HCT116 (cell line): ENCODE measurements around the gene ZNF579. TPM values are rescaled to one million over a fixed set of nuclear protein-coding genes. Genes with fewer than 3 reads are reported as not detected.

ENCODE experiments used
- ATAC-seq: fragments of 200-7000 bp; cut with Tn5 transposase; 2 replicates; pipeline ENCODE4 v1.9.1; 2020; ENCODE audit warnings: mild to moderate bottlenecking, moderate library complexity
- BruUV-seq: library from RNA; stranded (reverse); fragments of 400-500 nt; replicated peaks from 2 replicates; lab custom pipeline; 2021; lab: Mats Ljungman, UMichigan
- CTCF ChIA-PET: fragments of 300-600 bp; sonication (Branson Sonifier 250); formaldehyde crosslinking; loops from one replicate; lab custom pipeline; 2021; ENCODE audit warnings: antibody characterized with exemption; lab: Charles Lee
- POLR2A ChIA-PET: fragments of 300-600, 350-600 bp; sonication (Branson Sonifier 250); formaldehyde crosslinking; loops from one replicate; lab custom pipeline; 2021; ENCODE audit warnings: antibody characterized with exemption; lab: Charles Lee
- RAD21 ChIA-PET, 2 experiments: fragments of 300-600 bp; sonication (Branson Sonifier 250); formaldehyde crosslinking; loops; one replicate each; lab custom pipeline; 2023; ENCODE audit warnings: low total read pairs in 2 of 2; ENCODE audit not compliant: uncharacterized antibody in 2 of 2, unreplicated experiment in 2 of 2, low non-redundant PET in 1 of 2; lab: Charles Lee
- DNase-seq: peaks from one replicate; pipeline ENCODE4 v3.0.0-alpha.2; 2010; ENCODE audit warnings: low read depth, low spot score
- H2AFZ ChIP-seq: fragments of 200-600 bp; shearing (Covaris generic), sonication (generic); 2 replicates; pipeline ENCODE4 v1.6.1; 2017; ENCODE audit warnings: low read depth, mixed run types, mixed read lengths, antibody characterized with exemption, low read length; ENCODE audit not compliant: poor library complexity, severe bottlenecking
- H3K27ac ChIP-seq: 2 replicates; pipeline ENCODE4 v1.5.1; 2012; ENCODE audit warnings: low read depth, low read length
- H3K27me3 ChIP-seq: fragments of 200-600 bp; sonication (generic); 2 replicates; pipeline ENCODE4 v1.6.1; 2016; ENCODE audit warnings: mixed run types, low read length, mixed read lengths; ENCODE audit not compliant: insufficient read depth
- H3K36me3 ChIP-seq, 2 experiments: fragments of 200-500 bp in 1 of 2; fragments of 200-600 bp in 1 of 2; sonication (Bioruptor generic) in 1 of 2; sonication (generic) in 1 of 2; 2 replicates each; pipeline versions ENCODE4 v1.5.1 to v1.6.1; 2014 to 2016; ENCODE audit warnings: low read length in 2 of 2, inconsistent platforms in 1 of 2, mixed read lengths in 1 of 2, mixed run types in 1 of 2; ENCODE audit not compliant: insufficient read depth in 2 of 2, control insufficient read depth in 1 of 2
- H3K4me1 ChIP-seq, 2 experiments: fragments of 200-600 bp in 1 of 2; sonication (generic) in 1 of 2; 2 replicates each; pipeline versions ENCODE4 v1.5.1 to v1.6.1; 2012 to 2017; ENCODE audit warnings: low read length in 2 of 2, inconsistent platforms in 1 of 2, mild to moderate bottlenecking in 1 of 2, mixed read lengths in 1 of 2, mixed run types in 1 of 2, moderate library complexity in 1 of 2; ENCODE audit not compliant: insufficient read depth in 2 of 2, control insufficient read depth in 1 of 2
- H3K4me2 ChIP-seq: fragments of 200-600 bp; sonication (generic); 2 replicates; pipeline ENCODE4 v1.6.1; 2017; ENCODE audit warnings: mixed run types, low read length, mixed read lengths
- H3K4me3 ChIP-seq, 2 experiments: fragments of 200-600 bp in 1 of 2; sonication (generic) in 1 of 2; replicated peaks in 1 of 2; 2 replicates each; pipeline ENCODE4 v1.5.1; 2011 to 2016; ENCODE audit warnings: low read length in 2 of 2, control low read depth in 1 of 2, low read depth in 1 of 2, mild to moderate bottlenecking in 1 of 2, mixed read lengths in 1 of 2, mixed run types in 1 of 2
- H3K79me2 ChIP-seq: fragments of 200-600 bp; sonication (generic); 2 replicates; pipeline ENCODE4 v1.6.1; 2017; ENCODE audit warnings: mild to moderate bottlenecking, mixed run types, low read length, moderate library complexity, mixed read lengths; ENCODE audit not compliant: insufficient read depth
- H3K9ac ChIP-seq: fragments of 200-600 bp; sonication (generic); 2 replicates; pipeline ENCODE4 v1.6.1; 2016; ENCODE audit warnings: low read length, mixed read lengths
- H3K9me2 ChIP-seq: fragments of 200-600 bp; sonication (generic), shearing (Covaris generic); 2 replicates; pipeline ENCODE4 v1.6.1; 2017; ENCODE audit warnings: mixed run types, mild to moderate bottlenecking, moderate library complexity; ENCODE audit not compliant: insufficient read depth
- H3K9me3 ChIP-seq, 2 experiments: fragments of 200-500 bp in 1 of 2; fragments of 200-600 bp in 1 of 2; sonication (Bioruptor generic) in 1 of 2; sonication (generic) in 1 of 2; 2 replicates each; pipeline ENCODE4 v1.6.1; 2014 to 2017; ENCODE audit warnings: low read length in 2 of 2, mixed read lengths in 2 of 2, inconsistent platforms in 1 of 2, low read depth in 1 of 2, mild to moderate bottlenecking in 1 of 2, mixed run types in 1 of 2, moderate library complexity in 1 of 2; ENCODE audit not compliant: control insufficient read depth in 1 of 2, insufficient read depth in 1 of 2
- H4K20me1 ChIP-seq: fragments of 200-600 bp; sonication (generic), shearing (Covaris generic); 2 replicates; pipeline ENCODE4 v1.6.1; 2017; ENCODE audit warnings: mixed run types, mild to moderate bottlenecking, moderate library complexity; ENCODE audit not compliant: insufficient read depth
- CBX3 ChIP-seq: IDR thresholded peaks from 2 replicates; pipeline ENCODE4 v1.6.1; 2012; ENCODE audit warnings: low read depth
- CEBPB ChIP-seq: IDR thresholded peaks from 2 replicates; pipeline ENCODE4 v1.6.1; 2012; ENCODE audit warnings: low read depth
- ELF1 ChIP-seq: IDR thresholded peaks from 2 replicates; pipeline ENCODE4 v1.6.1; 2012; ENCODE audit warnings: low read depth, borderline replicate concordance
- EZH2phosphoT487 ChIP-seq: fragments of 200-600 bp; IDR thresholded peaks from 2 replicates; pipeline ENCODE4 v1.6.1; 2018; ENCODE audit warnings: antibody characterized with exemption, borderline replicate concordance
- FOSL1 ChIP-seq: IDR thresholded peaks from 2 replicates; pipeline ENCODE4 v1.6.1; 2012; ENCODE audit warnings: low read depth
- RAD21 ChIP-seq: IDR thresholded peaks from 2 replicates; pipeline ENCODE4 v1.6.1; 2012; ENCODE audit warnings: low read depth, mild to moderate bottlenecking
- SIN3A ChIP-seq: IDR thresholded peaks from 2 replicates; pipeline ENCODE4 v1.6.1; 2012; ENCODE audit warnings: low read depth
- ZFX ChIP-seq: fragments of 450-650 bp; IDR thresholded peaks from 2 replicates; pipeline ENCODE4 v1.6.1; 2017
- ZNF274 ChIP-seq: fragments of 200-500 bp; sonication (Bioruptor generic); IDR thresholded peaks from 2 replicates; pipeline ENCODE4 v1.6.1; 2014; ENCODE audit warnings: mild to moderate bottlenecking, low read depth, low read length, inconsistent platforms
- intact Hi-C: fragments of 100-400 bp; cut with micrococcal nuclease; formaldehyde crosslinking; loops from 2 replicates; pipeline ENCODE4 v1.10.0; 2022
- total RNA-seq: library from RNA; stranded (reverse); gene quantifications from one replicate; pipeline ENCODE4 v1.2.1, GENCODE V29; 2021; ENCODE audit not compliant: unreplicated experiment
- TF ChIP-seq, protein P1 (sequence below): IDR thresholded peaks from 2 replicates; pipeline ENCODE4 v1.6.1; 2011; ENCODE audit warnings: mild to moderate bottlenecking, low read length, moderate library complexity; ENCODE audit not compliant: insufficient replicate concordance; ENCODE audit errors: extremely low read depth
- TF ChIP-seq, protein P2 (sequence below), 3 experiments: fragments of 200-600 bp in 1 of 3; sonication (generic) in 1 of 3; IDR thresholded peaks in 2 of 3; conservative IDR thresholded peaks in 1 of 3; 2 replicates each; pipeline ENCODE4 v1.5.1; 2012 to 2017; ENCODE audit warnings: low read depth in 2 of 3, low read length in 2 of 3, antibody characterized with exemption in 1 of 3, borderline replicate concordance in 1 of 3, control low read depth in 1 of 3, mild to moderate bottlenecking in 1 of 3, mixed read lengths in 1 of 3, mixed run types in 1 of 3, moderate library complexity in 1 of 3; ENCODE audit not compliant: insufficient read depth in 1 of 3
- TF ChIP-seq, protein P3 (sequence below): IDR thresholded peaks from 2 replicates; pipeline ENCODE4 v1.6.1; 2012

Gene ZNF579
- total RNA-seq, 1 experiment from 2014 or later, result 24.1 TPM

DNA sequence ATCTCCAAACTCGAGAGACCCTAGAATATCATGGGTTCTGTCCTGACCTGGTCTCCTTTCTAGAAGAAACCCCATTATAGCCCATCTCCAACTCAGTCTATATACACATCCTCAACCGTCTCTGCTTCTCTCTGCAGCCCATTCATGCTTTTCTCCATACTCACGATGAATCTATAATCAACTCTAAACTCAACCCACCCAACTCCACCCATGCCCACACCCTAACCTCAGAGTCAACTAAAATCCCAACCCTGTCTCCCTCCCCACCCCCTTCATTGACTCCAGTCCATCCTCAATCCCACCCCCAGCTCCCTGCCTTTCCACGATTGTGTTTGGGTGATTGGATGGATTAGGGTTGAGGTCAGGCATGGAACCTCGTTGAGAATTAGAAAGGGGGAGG is 37.1 kb downstream of the ZNF579 start (continued):
- TF ChIP-seq, protein P1, sequence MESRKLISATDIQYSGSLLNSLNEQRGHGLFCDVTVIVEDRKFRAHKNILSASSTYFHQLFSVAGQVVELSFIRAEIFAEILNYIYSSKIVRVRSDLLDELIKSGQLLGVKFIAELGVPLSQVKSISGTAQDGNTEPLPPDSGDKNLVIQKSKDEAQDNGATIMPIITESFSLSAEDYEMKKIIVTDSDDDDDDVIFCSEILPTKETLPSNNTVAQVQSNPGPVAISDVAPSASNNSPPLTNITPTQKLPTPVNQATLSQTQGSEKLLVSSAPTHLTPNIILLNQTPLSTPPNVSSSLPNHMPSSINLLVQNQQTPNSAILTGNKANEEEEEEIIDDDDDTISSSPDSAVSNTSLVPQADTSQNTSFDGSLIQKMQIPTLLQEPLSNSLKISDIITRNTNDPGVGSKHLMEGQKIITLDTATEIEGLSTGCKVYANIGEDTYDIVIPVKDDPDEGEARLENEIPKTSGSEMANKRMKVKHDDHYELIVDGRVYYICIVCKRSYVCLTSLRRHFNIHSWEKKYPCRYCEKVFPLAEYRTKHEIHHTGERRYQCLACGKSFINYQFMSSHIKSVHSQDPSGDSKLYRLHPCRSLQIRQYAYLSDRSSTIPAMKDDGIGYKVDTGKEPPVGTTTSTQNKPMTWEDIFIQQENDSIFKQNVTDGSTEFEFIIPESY, result no peak
- TF ChIP-seq, protein P2, sequence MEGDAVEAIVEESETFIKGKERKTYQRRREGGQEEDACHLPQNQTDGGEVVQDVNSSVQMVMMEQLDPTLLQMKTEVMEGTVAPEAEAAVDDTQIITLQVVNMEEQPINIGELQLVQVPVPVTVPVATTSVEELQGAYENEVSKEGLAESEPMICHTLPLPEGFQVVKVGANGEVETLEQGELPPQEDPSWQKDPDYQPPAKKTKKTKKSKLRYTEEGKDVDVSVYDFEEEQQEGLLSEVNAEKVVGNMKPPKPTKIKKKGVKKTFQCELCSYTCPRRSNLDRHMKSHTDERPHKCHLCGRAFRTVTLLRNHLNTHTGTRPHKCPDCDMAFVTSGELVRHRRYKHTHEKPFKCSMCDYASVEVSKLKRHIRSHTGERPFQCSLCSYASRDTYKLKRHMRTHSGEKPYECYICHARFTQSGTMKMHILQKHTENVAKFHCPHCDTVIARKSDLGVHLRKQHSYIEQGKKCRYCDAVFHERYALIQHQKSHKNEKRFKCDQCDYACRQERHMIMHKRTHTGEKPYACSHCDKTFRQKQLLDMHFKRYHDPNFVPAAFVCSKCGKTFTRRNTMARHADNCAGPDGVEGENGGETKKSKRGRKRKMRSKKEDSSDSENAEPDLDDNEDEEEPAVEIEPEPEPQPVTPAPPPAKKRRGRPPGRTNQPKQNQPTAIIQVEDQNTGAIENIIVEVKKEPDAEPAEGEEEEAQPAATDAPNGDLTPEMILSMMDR (IDR thresholded peaks at IDR 0.05 in 2 of 3, conservative IDR thresholded peaks at IDR 0.05 in 1 of 3; ENCODE audit: borderline replicate concordance in 1 of 3, insufficient read depth in 1 of 3, low read depth in 2 of 3, low read length in 2 of 3), result no peak
- no peak for TF ChIP-seq ZFX
- TF ChIP-seq SIN3A, result no peak
- no peak for TF ChIP-seq EZH2phosphoT487
- no peak for TF ChIP-seq FOSL1
- no peak for TF ChIP-seq RAD21
- TF ChIP-seq CEBPB, result no peak
- TF ChIP-seq CBX3, result no peak
- TF ChIP-seq, protein P3, sequence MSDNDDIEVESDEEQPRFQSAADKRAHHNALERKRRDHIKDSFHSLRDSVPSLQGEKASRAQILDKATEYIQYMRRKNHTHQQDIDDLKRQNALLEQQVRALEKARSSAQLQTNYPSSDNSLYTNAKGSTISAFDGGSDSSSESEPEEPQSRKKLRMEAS, result no peak
- TF ChIP-seq, all 23 proteins: peak for 0

DNA sequence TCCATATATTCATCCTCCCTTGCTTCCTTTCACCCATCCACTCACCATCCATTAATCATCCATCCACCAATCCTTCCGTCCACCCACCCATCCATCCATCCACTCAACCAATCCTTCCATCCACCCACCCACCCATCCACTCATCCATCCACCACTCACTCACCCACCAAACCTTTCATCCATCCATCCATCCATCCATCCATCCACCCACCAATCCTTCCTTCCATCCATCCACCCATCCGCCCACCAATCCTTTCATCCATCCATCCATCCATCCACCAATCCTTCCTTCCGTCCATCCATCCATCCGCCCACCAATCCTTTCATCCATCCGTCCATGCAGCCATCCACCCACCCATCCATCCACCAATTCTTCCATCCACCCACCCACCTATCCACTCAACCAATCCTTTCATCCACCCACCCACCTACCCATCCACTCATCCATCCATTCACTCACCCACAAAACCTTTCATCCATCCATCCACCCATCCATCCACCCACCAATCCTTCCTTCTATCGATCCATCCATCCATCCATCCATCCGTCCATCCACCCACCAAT is 38.3 kb downstream of the ZNF579 start:
- H3K4me1 ChIP-seq, result peaks cover 19 to 32% of the 10 kb centered on the region in 2 experiments
- RAD21 ChIA-PET, result no interaction called here
- no peak for TF ChIP-seq ZNF274
- TF ChIP-seq ELF1, result no peak
- TF ChIP-seq, protein P2 (IDR thresholded peaks at IDR 0.05 in 2 of 3, conservative IDR thresholded peaks at IDR 0.05 in 1 of 3; ENCODE audit: borderline replicate concordance in 1 of 3, insufficient read depth in 1 of 3, low read depth in 2 of 3, low read length in 2 of 3), result no peak
- TF ChIP-seq, all 23 proteins: peak for 0
- H4K20me1 ChIP-seq, result no peaks in the 10 kb centered on the region
- intact Hi-C loops, result no loop called here
- no peaks in the 10 kb centered on the region for H3K9me2 ChIP-seq
- no peaks in the 10 kb centered on the region for H3K27me3 ChIP-seq
- ChIA-PET CTCF (no interaction called here), POLR2A (no interaction called here)
- ATAC-seq (no peak), DNase-seq (no peak)
- H3K4me3 ChIP-seq, result no peak overlapping the region
- no TSS peak for BruUV-seq
- H3K9ac ChIP-seq, result no peak overlapping the region
- no peak overlapping the region for H2AFZ ChIP-seq
- no peaks in the 10 kb centered on the region for H3K9me3 ChIP-seq
- H3K27ac ChIP-seq, result no peak overlapping the region
- no peaks in the 10 kb centered on the region for H3K79me2 ChIP-seq
- no peak overlapping the region for H3K4me2 ChIP-seq
- no peaks in the 10 kb centered on the region for H3K36me3 ChIP-seq
